DND-41 (cell line): Measurements from ENCODE around the gene QSOX1.

Experiments
- ATAC-seq: fragments of 200-7000 bp; cut with Tn5 transposase; 3 replicates; pipeline ENCODE4 v1.9.1; 2021; ENCODE audit warnings: low read depth; ENCODE audit not compliant: insufficient read depth
- DNase-seq: peaks from one replicate; pipeline ENCODE4 v3.0.0-alpha.2; 2020
- H2AFZ ChIP-seq: 2 replicates; pipeline ENCODE4 v1.6.0; 2012; ENCODE audit warnings: low read depth, low read length
- H3K27ac ChIP-seq: 2 replicates; pipeline ENCODE4 v1.5.1; 2012; ENCODE audit warnings: low read length, inconsistent platforms
- H3K27me3 ChIP-seq: fragments of 200-600 bp; sonication (generic); 2 replicates; pipeline ENCODE4 v1.6.0; 2012; ENCODE audit warnings: low read length, mild to moderate bottlenecking, inconsistent platforms; ENCODE audit not compliant: insufficient read depth, poor library complexity
- H3K36me3 ChIP-seq: 2 replicates; pipeline ENCODE4 v1.5.1; 2012; ENCODE audit warnings: low read length, inconsistent platforms; ENCODE audit not compliant: insufficient read depth
- H3K4me1 ChIP-seq: 2 replicates; pipeline ENCODE4 v1.5.1; 2012; ENCODE audit warnings: mild to moderate bottlenecking, low read length; ENCODE audit not compliant: insufficient read depth
- H3K4me2 ChIP-seq: 2 replicates; pipeline ENCODE4 v1.6.0; 2012; ENCODE audit warnings: mild to moderate bottlenecking, moderate library complexity, low read length, inconsistent platforms; ENCODE audit not compliant: insufficient read depth
- H3K4me3 ChIP-seq, 2 experiments: fragments of 200-600 bp in 1 of 2; shearing (Covaris generic) in 1 of 2; 2 replicates each; pipeline ENCODE4 v1.5.1; 2012 to 2016; ENCODE audit warnings: inconsistent platforms in 2 of 2, low read length in 2 of 2, mild to moderate bottlenecking in 2 of 2, low read depth in 1 of 2, moderate library complexity in 1 of 2
- H3K79me2 ChIP-seq: 2 replicates; pipeline ENCODE4 v1.6.0; 2012; ENCODE audit warnings: low read length, inconsistent platforms; ENCODE audit not compliant: insufficient read depth
- H3K9ac ChIP-seq: 2 replicates; pipeline ENCODE4 v1.6.0; 2012; ENCODE audit warnings: low read depth, mild to moderate bottlenecking, inconsistent platforms, low read length, moderate library complexity
- H3K9me3 ChIP-seq: 2 replicates; pipeline ENCODE4 v1.5.1; 2012; ENCODE audit warnings: low read length, moderate library complexity, mild to moderate bottlenecking, inconsistent platforms; ENCODE audit not compliant: insufficient read depth, severe bottlenecking
- H4K20me1 ChIP-seq: 2 replicates; pipeline ENCODE4 v1.6.0; 2012; ENCODE audit warnings: low read length; ENCODE audit not compliant: insufficient read depth
- CTCF ChIP-seq: IDR thresholded peaks from 2 replicates; pipeline ENCODE4 v1.5.1; 2012; ENCODE audit warnings: borderline replicate concordance, low read length, moderate library complexity, mild to moderate bottlenecking; ENCODE audit not compliant: poor library complexity, severe bottlenecking; ENCODE audit errors: extremely low read depth
- EZH2 ChIP-seq: IDR thresholded peaks from 3 replicates; pipeline ENCODE4 v1.6.1; 2012; ENCODE audit warnings: borderline replicate concordance, low read depth, mild to moderate bottlenecking, moderate library complexity, low read length, inconsistent platforms; ENCODE audit not compliant: severe bottlenecking

The QSOX1 gene

GRCh38 chr1:180181996-180182642, 27.4 kb downstream of the QSOX1 start:
- no peak for ATAC-seq
- Histone ChIP-seq H4K20me1 (no peaks in the 10 kb centered on the region), H3K4me3 (no peak overlapping the region), H3K9me3 (no peaks in the 10 kb centered on the region), H3K4me2 (no peak overlapping the region), H3K9ac (no peak overlapping the region), H3K27me3 (no peaks in the 10 kb centered on the region), H3K4me1 (no peaks in the 10 kb centered on the region), H3K27ac (no peak overlapping the region), H3K36me3 (no peaks in the 10 kb centered on the region), H2AFZ (no peak overlapping the region), H3K79me2 (no peaks in the 10 kb centered on the region)
- no peak for DNase-seq
- TF ChIP-seq EZH2 (no peak), CTCF (no peak)

- Histone ChIP-seq H4K20me1 (no peaks in the 10 kb centered on the region; the same call in 1 of the 2 replicates), H3K4me2 (no peak overlapping the region), H3K79me2 (no peaks in the 10 kb centered on the region), H3K9ac (no peak overlapping the region), H2AFZ (no peak overlapping the region), H3K27me3 (no peaks in the 10 kb centered on the region), H3K9me3 (no peaks in the 10 kb centered on the region), H3K4me1 (no peaks in the 10 kb centered on the region), H3K4me3 (no peak overlapping the region), H3K27ac (no peak overlapping the region), H3K36me3 (no peaks in the 10 kb centered on the region)
- DNase-seq (no peak), ATAC-seq (no peak)
- TF ChIP-seq CTCF (no peak), EZH2 (no peak)
Measured at GRCh38 chr1:180182643-180183311, 28.1 kb downstream of the QSOX1 start.

- DNase-seq (no peak), ATAC-seq (no peak)
- H3K27ac ChIP-seq, result no peak overlapping the region
- no peaks in the 10 kb centered on the region for H3K4me1 ChIP-seq
- TF ChIP-seq EZH2 (no peak), CTCF (no peak)
- no peaks in the 10 kb centered on the region for H3K79me2 ChIP-seq
- no peak overlapping the region for H3K4me3 ChIP-seq
- no peaks in the 10 kb centered on the region for H3K27me3 ChIP-seq
- no peaks in the 10 kb centered on the region; the same call in 1 of the 2 replicates for H4K20me1 ChIP-seq
- no peak overlapping the region for H3K4me2 ChIP-seq
- H2AFZ ChIP-seq, result no peak overlapping the region
- H3K36me3 ChIP-seq, result no peaks in the 10 kb centered on the region
- no peaks in the 10 kb centered on the region for H3K9me3 ChIP-seq
- no peak overlapping the region for H3K9ac ChIP-seq
Measured at GRCh38 chr1:180183426-180183825, 28.8 kb downstream of the QSOX1 start.
